SKM-1 (cell line): ENCODE results near the gene OTOA.
A peak's percentile ranks its signal among the peaks of the same experiment; 100 is the strongest.
"Not testable (repeated sequence)": the region's sequence is repeated elsewhere in the genome, so short reads cannot be mapped to it uniquely, and the experiment has no call there.

ENCODE experiments used
- DNase-seq: peaks from one replicate; lab custom pipeline; 2025; ENCODE audit not compliant: unreplicated experiment; lab: John Stamatoyannopoulos, UW

The OTOA gene

GRCh38 chr16:21717608-21718007, 53.8 kb downstream of the OTOA start:
- DNase-seq: no peak

- DNase-seq: no peak
These were observed 55.5 kb downstream of the OTOA start for GRCh38 chr16:21719283-21719682.

- DNase-seq: no peak
These were observed 56.8 kb downstream of the OTOA start for GRCh38 chr16:21720533-21720932.

GRCh38 chr16:21722771-21723455, 59.1 kb downstream of the OTOA start:
- no peak for DNase-seq

GRCh38 chr16:21723532-21723931, 59.8 kb downstream of the OTOA start:
- no peak for DNase-seq

- DNase-seq: no peak
These were observed 63.6 kb downstream of the OTOA start for GRCh38 chr16:21727344-21727743.

GRCh38 chr16:21731233-21731632, 67.5 kb downstream of the OTOA start:
- DNase-seq: not testable (repeated sequence)

- DNase-seq: not testable (repeated sequence)
These were observed 76.9 kb downstream of the OTOA start for GRCh38 chr16:21740637-21741036.

- DNase-seq: peak; percentile 3
These were observed 92.7 kb downstream of the OTOA start for GRCh38 chr16:21756192-21757079.

- DNase-seq: not testable (repeated sequence)
These were observed 93.4 kb downstream of the OTOA start for GRCh38 chr16:21757080-21757671.

GRCh38 chr16:21768280-21768679, 104.5 kb downstream of the OTOA start:
- not testable (repeated sequence) for DNase-seq

- not testable (repeated sequence) for DNase-seq
These were observed 105.0 kb downstream of the OTOA start for GRCh38 chr16:21768810-21769209.

- not testable (repeated sequence) for DNase-seq
These were observed 105.5 kb downstream of the OTOA start for GRCh38 chr16:21769284-21769683.

GRCh38 chr16:21770584-21770983, 106.8 kb downstream of the OTOA start:
- not testable (repeated sequence) for DNase-seq

GRCh38 chr16:21772547-21773206, 108.9 kb downstream of the OTOA start:
- not testable (repeated sequence) for DNase-seq

GRCh38 chr16:21773207-21773553, 109.4 kb downstream of the OTOA start:
- not testable (repeated sequence) for DNase-seq

- not testable (repeated sequence) for DNase-seq
These were observed 116.8 kb downstream of the OTOA start for GRCh38 chr16:21780525-21780924.

GRCh38 chr16:21790506-21790905, 126.7 kb downstream of the OTOA start:
- not testable (repeated sequence) for DNase-seq

GRCh38 chr16:21793310-21793709, 129.5 kb downstream of the OTOA start:
- DNase-seq: not testable (repeated sequence)

GRCh38 chr16:21798601-21799000, 134.8 kb downstream of the OTOA start:
- DNase-seq: not testable (repeated sequence)
